ENCODE results near the gene VEZT.
"Not testable (repeated sequence)": the region's sequence is repeated elsewhere in the genome, so short reads cannot be mapped to it uniquely, and the experiment has no call there.

The VEZT gene

DNA sequence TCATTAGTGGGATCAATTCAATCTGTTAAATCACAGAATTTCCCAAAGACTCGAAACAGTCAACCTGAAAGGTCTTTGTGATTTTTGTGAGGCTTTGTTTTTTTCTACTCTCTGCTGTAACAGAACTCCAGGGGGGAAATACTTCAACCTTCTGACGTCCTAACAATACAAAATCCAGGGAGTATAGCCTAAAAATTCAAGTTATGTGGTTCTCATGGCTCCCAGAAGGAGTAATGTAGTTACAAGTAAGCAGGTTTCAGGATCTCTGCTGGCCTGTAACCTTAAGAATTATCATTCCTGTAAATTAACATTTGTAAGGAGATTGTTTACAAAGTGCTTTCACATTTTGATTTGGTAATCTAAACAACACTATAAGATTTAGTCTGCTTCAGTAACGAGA lies 39.9 kb downstream of the VEZT start:
- no peak for DNase-seq (ENCODE audit: low read depth)

DNA sequence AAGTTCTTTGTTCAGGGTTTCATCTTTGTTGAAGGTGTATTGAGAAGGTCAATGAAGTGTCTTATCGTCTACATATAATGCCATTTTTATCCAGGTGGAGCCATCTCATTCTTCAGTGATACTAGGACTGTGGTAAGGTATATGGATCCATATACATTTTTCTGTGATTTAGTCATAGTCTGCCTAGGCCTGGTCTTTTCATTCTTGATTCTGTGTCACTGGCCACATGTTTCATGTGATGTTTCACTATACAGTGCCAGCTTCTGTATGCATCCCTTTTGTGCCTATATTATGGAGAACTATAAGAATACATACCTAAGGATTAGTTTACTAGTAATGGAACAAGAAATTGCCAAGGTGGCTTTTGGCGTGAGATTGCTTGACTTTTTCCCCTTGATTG lies 40.5 kb downstream of the VEZT start:
- DNase-seq (ENCODE audit: low read depth) = no peak

DNA sequence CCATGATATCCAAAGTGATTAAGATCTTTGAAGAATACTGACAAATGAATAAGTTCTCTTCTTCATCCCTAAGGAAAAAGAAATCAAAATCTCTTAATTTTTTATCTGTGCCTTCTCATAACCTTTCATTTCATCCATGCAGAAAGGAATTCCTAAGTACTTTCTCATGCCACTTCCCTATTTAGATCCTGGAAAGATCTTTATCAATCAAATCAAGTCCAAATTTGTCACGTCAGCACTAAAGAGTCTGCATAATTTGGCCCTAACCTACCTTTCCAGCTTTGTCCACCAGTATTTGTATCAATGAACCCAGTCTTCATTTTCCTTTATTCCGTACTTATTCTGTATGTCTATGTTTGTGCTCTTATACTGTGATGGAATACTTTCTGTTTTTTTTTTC lies 41.2 kb downstream of the VEZT start:
- DNase-seq (ENCODE audit: low read depth) = no peak

DNA sequence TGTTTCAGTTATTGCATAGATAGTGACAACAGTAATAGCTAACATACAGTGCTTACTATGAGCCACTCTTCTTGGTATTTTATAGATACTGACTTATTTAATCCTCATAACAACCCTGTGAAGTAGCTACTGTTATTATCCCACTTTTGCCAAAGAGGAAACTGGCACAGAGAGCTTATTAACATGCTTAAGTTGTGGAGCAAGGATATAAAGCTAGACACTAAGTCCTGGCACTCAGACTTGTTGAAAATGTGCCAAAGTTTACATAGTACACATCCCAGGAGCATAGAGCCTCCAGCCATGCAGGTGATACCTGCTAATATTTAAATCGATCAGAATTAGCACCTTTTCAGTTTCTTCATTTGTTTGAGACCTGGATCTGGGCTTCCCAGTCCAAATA lies 41.8 kb downstream of the VEZT start:
- DNase-seq (ENCODE audit: low read depth) = no peak

DNA sequence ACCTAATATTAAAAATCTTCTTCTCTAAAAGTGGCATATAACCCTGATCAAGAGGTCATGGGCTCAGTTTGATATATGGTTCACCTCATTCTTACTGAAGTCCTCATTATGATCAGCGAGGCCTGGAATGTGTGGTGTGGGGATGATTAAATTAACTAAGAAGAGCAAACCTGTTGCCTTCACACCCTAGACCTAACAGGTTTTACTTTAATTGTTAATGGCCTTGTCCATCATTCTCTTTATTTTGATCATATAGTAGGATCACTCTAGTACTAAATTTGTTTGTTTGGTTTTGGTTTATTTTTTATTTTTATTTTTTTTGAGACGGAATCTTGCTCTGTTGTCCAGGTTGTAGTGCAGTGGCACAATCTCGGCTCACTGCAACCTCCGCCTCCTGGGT lies 43.5 kb downstream of the VEZT start:
- no peak for DNase-seq (ENCODE audit: low read depth)

DNA sequence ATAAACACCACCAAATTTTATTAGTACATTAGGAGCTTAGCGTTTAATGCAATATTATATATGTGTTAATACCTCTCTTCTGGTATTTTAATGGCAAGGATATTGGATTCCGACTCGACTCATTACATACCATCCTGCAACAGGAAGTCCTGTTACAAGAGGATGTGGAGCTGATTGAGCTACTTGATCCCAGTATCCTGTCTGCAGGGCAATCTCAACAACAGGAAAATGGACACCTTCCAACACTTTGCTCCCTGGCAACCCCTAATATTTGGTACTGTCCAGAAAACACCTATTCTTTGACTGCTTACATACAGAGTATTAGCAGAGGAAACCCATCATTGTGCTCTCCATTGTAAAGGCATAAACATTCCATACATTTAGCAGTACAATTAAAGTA lies 45.2 kb downstream of the VEZT start:
- peak; percentile 3 for DNase-seq (ENCODE audit: low read depth)

DNA sequence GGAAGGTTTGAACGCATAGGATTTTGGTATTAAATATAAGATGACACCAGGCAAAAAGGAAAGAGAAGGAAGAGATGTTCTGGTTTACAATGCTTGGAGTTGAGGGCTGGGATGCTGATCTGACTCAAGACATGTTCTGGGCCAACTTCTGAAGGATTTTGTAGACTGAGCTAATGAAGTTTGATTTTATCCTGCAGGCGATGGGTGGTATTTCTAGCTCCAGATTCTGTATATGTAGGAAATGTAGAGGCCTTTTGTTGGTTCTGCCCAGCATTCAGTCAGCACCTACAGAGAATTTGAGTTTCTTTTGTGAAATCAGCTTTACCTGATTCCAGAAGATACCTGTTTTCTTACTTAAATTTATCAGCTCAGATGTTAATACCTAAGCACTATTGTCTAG lies 48.2 kb downstream of the VEZT start:
- DNase-seq (ENCODE audit: low read depth) = no peak

DNA sequence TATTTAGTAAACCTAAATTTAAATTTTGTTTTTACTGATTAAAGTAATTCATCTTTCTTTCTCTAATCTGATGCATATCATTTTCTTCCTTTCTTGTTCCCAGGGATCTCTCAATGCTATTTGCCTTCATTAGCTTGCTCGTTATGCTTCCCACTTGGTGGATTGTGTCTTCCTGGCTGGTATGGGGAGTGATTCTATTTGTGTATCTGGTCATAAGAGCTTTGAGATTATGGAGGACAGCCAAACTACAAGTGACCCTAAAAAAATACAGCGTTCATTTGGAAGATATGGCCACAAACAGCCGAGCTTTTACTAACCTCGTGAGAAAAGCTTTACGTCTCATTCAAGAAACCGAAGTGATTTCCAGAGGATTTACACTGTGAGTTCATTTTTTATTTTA lies 48.6 kb downstream of the VEZT start:
- DNase-seq (ENCODE audit: low read depth) = no peak

DNA sequence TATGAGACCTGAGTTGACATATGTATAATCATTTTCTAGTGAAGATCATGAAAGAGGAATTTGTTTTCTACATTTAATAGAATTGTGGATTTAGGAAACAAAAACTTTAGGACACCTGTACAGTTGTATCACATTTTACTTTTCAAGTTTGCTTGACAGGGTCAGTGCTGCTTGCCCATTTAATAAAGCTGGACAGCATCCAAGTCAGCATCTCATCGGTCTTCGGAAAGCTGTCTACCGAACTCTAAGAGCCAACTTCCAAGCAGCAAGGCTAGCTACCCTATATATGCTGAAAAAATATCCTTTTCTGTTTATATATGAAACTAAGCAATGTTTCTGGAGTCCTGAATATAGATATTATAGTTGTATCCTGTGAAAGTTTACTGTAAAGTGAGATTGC lies 52.3 kb downstream of the VEZT start:
- DNase-seq (ENCODE audit: low read depth) = no peak

DNA sequence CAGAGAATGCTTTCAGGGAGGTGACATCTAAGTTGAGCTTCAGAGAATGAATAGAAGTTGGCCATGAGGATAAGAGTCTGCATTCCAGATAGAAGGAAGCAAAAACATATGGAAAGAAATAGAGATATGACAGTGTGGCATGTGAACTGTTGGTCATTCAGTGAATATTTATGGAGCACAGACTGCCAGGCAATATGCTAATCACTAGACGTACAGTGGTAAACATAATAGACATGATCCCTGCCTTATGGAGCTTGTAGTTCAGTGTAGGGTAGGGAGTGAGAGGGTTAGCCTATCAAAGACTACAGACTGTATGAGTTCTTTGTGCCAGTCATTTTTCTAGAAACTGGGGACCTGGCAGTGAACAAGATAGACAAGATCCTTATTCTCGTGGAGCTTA lies 53.9 kb downstream of the VEZT start:
- DNase-seq (ENCODE audit: low read depth) = no peak

DNA sequence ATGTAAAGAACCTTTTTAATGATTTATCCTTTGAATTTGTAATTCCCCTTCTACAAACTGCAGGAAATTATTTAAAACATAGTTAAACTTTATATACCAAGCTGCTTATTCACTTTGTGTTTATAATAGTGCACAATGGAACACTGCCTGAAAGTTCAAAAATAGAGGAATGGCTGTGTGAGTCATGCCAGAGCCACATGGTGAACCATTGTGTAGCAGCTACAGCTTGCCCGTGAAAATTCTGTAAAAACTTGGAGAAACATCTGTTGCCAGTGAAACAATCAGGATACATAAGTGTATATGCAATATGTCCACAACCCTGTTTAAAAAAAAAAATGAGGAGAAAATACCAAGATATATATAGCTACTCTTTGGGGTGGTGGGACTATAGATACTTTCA lies 59.5 kb downstream of the VEZT start:
- DNase-seq (ENCODE audit: low read depth) = peak; percentile 76

DNA sequence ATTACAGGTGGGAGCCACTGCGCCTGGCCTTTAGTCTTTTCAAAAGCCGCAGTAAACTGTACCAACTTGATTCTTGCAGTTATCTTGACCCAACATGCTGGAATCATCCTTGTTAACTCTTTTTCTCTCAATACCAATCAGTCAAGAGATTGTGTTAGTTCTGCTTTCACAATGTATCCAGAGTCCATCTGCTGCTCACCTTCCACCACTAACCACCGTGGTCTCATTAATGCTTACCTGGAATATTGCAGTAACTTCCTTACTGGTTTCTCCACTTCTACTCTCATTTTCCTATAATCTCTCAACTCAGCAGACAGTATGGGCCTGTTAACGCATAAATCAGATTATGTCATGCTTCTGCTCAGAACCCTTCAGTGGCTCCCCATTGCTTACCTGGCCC lies 62.2 kb downstream of the VEZT start:
- DNase-seq (ENCODE audit: low read depth) = no peak

DNA sequence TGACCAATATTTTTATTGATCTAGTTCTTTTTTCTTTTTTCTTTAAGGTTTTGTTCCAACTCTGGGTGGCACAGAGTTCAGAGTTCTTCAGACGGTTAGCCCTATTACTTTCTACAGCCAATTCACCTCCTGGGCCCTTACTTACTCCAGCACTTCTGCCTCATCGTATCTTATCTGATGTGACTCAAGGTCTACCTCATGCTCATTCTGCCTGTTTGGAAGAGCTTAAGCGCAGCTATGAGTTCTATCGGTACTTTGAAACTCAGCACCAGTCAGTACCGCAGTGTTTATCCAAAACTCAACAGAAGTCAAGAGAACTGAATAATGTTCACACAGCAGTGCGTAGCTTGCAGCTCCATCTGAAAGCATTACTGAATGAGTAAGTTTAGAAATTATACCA lies 64.7 kb downstream of the VEZT start:
- no peak for DNase-seq (ENCODE audit: low read depth)

DNA sequence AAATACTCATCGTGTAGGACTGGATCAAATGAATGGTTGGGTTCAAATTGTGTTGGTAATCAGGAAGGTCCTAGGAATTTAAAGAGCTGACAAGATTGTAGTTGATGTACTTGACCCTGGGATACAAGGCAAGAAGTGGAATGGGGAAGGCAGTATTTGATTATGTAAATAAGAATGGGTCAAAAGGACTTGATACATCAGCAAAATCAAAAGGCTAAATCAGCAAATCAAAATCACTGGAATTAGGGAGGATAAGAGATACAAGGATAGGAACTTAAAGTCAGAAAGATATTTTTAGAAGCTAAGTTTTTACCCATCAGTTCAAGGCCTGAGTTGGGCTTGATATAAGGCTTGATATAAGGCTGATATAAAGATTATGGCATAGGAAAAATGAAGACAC lies 65.8 kb downstream of the VEZT start:
- DNase-seq (ENCODE audit: low read depth) = no peak

DNA sequence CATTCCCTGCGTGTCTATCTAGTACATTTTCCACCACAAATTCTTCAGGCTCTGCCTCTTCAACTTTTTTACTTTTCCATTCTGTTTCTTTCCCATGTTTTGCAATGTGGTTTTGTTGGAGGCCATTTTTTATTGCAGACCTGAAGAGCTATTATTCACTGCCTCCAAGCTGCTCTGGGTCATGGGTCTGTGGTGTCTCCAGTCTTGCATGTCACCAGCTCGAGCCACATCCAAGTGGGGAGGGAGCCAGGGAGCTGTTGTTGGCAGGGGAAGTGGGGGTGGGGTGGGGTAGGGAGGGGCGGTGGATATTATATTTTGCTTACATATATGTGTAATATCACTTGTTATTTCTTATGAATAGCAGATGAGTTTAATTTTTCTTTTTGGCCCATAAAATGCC lies 69.1 kb downstream of the VEZT start:
- DNase-seq (ENCODE audit: low read depth) = peak; percentile 72

DNA sequence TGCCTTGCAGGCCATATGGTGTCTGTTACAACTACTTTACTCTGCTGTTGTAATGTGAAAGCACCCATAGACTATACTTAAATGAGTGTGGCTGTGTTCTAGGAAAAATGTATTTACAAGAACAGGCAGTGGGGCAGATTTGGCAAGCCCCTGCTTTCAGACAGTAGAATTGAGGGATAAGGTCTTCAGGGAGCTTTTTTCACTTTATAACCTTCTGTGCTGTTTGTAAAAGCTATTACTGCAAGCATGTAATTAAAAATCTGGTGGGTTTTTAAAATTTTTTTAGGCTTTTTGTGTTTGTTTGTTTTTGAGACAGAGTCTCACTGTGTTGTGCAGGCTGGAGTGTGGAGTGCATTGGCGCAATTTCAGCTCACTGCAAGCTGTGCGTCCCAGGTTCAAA lies 73.9 kb downstream of the VEZT start:
- DNase-seq (ENCODE audit: low read depth) = no peak

DNA sequence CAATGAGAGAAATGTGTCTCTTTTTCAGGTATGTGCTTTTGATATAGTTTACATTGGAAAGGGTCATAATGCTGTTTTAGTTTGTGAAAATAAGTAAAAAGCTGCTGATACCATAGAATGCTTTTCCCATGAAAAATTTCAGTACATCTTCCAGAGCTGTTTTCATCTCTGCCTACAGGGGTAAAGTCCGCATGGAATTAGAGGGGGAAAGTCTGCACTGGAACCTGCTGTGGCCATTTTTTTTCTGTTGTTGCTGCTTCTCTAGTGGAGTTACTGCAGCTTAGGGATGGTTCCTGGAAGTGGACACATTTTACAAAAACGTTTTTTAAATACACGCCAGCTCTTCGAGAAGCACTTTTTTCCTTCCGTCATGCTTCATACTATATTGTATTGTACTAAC lies 81.3 kb downstream of the VEZT start:
- no peak for DNase-seq (ENCODE audit: low read depth)

DNA sequence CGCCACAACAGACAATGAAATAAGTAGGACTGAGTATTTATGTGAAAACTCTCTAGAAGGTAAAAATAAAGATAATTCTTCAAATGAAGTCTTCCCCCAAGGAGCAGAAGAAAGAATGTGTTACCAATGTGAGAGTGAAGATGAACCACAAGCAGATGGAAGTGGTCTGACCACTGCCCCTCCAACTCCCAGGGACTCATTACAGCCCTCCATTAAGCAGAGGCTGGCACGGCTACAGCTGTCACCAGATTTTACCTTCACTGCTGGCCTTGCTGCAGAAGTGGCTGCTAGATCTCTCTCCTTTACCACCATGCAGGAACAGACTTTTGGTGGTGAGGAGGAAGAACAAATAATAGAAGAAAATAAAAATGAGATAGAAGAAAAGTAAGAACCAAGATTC lies 82.7 kb downstream of the VEZT start:
- no peak for DNase-seq (ENCODE audit: low read depth)

DNA sequence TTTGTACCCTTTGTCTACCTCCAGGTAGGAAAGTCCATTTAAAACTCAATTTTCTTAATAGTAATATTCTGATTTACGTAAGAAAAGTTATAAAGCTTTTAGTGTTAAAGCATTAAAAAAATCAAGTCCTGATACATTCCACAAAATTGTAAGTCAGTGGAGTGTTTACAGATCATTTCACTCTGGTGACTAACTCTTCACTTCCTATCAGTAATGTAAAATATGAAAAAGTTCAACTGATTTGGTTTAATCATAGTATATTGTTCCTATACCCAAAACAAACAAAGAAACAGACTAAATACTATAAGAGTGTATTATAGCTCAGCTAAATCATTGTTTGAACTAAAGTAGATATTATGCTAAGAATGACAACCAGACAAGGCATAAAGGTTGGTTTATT lies 85.9 kb downstream of the VEZT start:
- no peak for DNase-seq (ENCODE audit: low read depth)

DNA sequence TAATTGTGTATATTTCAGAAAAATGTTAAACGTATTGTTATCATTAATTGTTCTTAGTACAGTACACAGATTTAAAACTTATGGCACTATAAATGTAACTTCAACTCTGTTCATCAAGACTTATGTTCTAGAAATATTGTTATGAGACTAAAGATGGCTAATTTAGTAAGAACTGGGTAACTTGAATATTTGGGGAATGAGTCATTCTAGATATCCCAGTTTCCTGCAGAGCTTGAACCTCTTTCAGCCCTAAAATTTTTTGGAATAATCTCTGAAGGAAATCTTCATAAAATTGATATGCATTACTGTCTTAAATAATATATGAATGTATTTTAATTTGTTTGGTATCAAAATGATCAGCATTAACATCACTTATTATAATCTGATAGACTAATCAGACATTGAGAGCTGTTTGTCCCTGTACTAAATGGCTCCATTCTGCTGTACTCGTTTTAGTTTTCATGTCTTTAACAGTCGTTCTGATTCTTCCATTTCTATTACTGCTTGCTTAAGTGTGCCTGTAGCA lies 87.1 kb downstream of the VEZT start:
- no peak for DNase-seq (ENCODE audit: low read depth)

DNA sequence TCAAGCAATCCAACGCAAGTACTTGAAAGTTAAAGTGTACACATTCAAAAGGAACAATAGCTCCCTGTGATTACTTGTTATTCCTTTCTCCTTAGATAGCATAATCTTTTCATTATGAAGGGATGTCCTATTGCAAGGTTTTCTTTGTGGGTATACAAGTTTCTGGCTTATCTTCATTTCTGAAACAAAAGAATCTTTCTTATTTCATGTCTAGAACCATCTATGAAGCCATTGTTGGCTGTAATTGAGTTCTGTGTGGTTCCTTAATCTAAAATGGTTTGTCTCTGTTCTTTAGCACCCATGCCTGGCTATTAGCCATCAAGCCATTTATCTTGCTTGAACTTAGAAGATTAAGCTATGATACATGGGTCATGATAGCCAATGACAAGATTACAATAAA lies 95.0 kb downstream of the VEZT start:
- no peak for DNase-seq (ENCODE audit: low read depth)

DNA sequence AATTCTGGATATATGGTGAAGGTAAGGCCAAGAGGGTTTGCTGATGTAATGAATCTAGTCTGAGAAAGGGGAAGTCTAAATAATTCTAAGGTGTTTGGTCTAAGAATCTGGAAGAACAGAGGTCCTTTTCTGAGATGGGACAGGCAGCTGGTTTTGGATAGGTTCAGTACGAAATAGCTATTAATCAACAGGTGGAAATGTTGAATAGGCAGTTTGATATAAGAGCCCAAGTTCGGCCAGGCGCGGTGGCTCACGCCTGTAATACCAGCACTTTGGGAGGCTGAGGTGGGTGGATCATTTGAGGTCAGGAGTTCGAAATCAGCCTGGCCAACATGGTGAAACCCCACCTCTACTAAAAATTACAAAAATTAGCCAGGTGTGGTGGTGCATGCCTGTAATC lies 97.1 kb downstream of the VEZT start:
- not testable (repeated sequence) for DNase-seq (ENCODE audit: low read depth)

DNA sequence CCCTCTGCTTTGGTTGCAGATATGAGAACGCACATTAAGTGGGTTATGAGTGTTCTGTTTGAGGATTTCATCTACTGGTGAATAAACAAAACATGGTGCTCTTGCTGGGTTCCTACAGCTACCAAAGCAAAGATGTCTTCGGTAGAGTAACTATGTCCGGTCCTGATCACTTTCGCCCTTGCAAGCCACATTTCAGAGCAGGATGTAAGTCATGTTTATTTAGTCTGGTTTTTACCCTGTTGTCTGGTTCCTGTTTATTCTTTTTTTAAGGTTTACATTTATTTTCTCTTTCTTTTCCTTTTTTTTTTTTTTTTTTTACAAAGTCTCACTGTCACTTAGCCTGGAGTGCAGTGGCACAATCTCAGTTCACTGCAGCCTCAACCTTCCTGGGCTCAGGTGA lies 99.2 kb downstream of the VEZT start:
- no peak for DNase-seq (ENCODE audit: low read depth)

DNA sequence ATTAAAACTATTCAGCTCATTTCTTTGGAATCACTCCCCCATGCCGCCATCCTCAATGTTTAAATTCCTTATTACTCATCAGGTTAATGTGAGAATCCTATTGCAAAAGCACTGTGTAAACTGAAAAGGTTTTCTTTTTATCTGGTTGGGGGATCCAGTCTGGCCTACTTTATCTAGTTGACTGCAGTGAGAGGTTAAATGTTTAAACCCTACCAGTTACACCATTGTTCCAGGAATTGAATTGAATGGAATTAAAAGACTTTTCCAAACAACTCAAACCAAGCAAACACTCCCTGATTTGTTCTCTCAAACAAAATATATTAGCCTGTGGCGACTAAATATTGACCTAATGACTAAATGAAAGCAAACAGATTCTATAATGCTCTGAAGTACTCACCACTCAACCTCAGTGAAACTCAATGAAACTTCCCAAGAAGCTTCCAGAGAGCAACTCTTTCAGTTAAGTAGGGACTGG lies 100.5 kb downstream of the VEZT start:
- peak; percentile 58 for DNase-seq (ENCODE audit: low read depth)

DNA sequence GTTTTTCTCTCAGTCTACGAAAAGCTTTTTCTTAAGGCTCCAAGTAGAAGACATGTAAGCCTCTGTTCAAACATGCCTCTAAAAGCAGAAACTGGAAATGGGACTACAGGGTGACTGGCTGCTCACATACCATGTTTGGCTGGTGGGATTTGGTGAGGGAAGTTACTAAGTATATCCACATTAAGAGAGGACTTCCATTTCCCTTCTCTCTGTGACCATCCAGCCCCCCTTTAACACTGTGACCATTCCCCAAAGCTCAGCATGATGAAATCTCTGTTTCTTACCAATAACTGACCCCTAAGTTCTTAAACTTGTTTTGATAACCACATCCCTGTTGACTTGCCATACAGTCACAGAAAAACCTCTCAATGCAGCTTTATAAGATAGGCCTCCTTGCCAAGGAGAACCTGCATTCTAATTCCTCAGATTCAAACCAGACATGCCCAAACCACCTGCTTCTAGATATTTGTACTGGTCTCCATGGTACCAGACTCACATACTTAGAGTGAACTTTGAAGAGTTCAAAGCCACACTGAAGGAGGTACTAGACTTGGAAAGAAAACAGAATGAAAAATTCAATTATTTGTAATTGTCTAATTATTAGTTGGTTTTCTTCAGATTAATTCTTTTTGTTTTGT lies 102.2 kb downstream of the VEZT start:
- DNase-seq (ENCODE audit: low read depth) = no peak
